Panc1 (cell line): Measurements from ENCODE around the gene FMN2. TPM values are rescaled to one million over a fixed set of nuclear protein-coding genes. Genes with fewer than 3 reads are reported as not detected.

Experiments used
- ATAC-seq: fragments of 200-7000 bp; cut with Tn5 transposase; 2 replicates; pipeline ENCODE4 v1.9.1; 2020; ENCODE audit warnings: mild to moderate bottlenecking, moderate library complexity
- BruUV-seq: library from RNA; stranded (reverse); fragments of 400-500 nt; replicated peaks from 2 replicates; lab custom pipeline; 2021; lab: Mats Ljungman, UMichigan
- CTCF ChIA-PET: fragments of 300-600 bp; sonication (Branson Sonifier 250); formaldehyde crosslinking; loops from one replicate; lab custom pipeline; 2022; ENCODE audit warnings: antibody characterized with exemption; lab: Charles Lee
- POLR2A ChIA-PET: fragments of 300-600 bp; sonication (Branson Sonifier 250); formaldehyde crosslinking; loops from one replicate; lab custom pipeline; 2022; ENCODE audit warnings: antibody characterized with exemption; lab: Charles Lee
- DNase-seq: peaks from one replicate; pipeline ENCODE4 v3.0.0-alpha.2; 2010; ENCODE audit warnings: low read depth, low spot score
- H3K27ac ChIP-seq: 2 replicates; pipeline ENCODE4 v1.5.1; 2011; ENCODE audit warnings: mild to moderate bottlenecking, low read length, inconsistent platforms
- H3K27me3 ChIP-seq: fragments of 200-500 bp; sonication (Bioruptor generic); 2 replicates; pipeline ENCODE4 v1.6.0; 2014; ENCODE audit warnings: low read length, inconsistent platforms; ENCODE audit not compliant: control insufficient read depth, insufficient read depth
- H3K36me3 ChIP-seq: fragments of 200-500 bp; sonication (Bioruptor generic); 2 replicates; pipeline ENCODE4 v1.5.1; 2014; ENCODE audit warnings: inconsistent platforms, mild to moderate bottlenecking, low read length, moderate library complexity; ENCODE audit not compliant: control insufficient read depth, insufficient read depth
- H3K4me1 ChIP-seq: 2 replicates; pipeline ENCODE4 v1.5.1; 2011; ENCODE audit warnings: inconsistent platforms, mild to moderate bottlenecking, low read length, moderate library complexity; ENCODE audit not compliant: control insufficient read depth, insufficient read depth
- H3K4me3 ChIP-seq, 2 experiments: 2 replicates each; pipeline ENCODE4 v1.5.1; 2011 to 2012; ENCODE audit warnings: low read depth in 2 of 2, low read length in 2 of 2, mild to moderate bottlenecking in 2 of 2, inconsistent platforms in 1 of 2, moderate library complexity in 1 of 2
- H3K9me3 ChIP-seq: fragments of 200-500 bp; sonication (Bioruptor generic); 2 replicates; pipeline ENCODE4 v1.5.1; 2014; ENCODE audit warnings: low read depth, mild to moderate bottlenecking, inconsistent platforms, low read length, moderate library complexity; ENCODE audit not compliant: control insufficient read depth, insufficient read depth
- POLR2AphosphoS5 ChIP-seq: IDR thresholded peaks from 2 replicates; pipeline ENCODE4 v1.6.1; 2012; ENCODE audit warnings: mild to moderate bottlenecking, low read depth, low read length, moderate library complexity
- REST ChIP-seq, 2 experiments: IDR thresholded peaks; 2 replicates each; pipeline ENCODE4 v1.6.1; 2011 to 2012; ENCODE audit warnings: low read depth in 2 of 2, control low read depth in 1 of 2, low read length in 1 of 2, mild to moderate bottlenecking in 1 of 2, moderate library complexity in 1 of 2; ENCODE audit not compliant: insufficient read depth in 1 of 2
- SIN3A ChIP-seq: IDR thresholded peaks from 2 replicates; pipeline ENCODE4 v1.6.1; 2012; ENCODE audit warnings: low read depth, mild to moderate bottlenecking, low read length, moderate library complexity, borderline replicate concordance; ENCODE audit not compliant: insufficient read depth
- TCF7L2 ChIP-seq: IDR thresholded peaks from 2 replicates; pipeline ENCODE4 v1.6.1; 2011; ENCODE audit warnings: mild to moderate bottlenecking, low read depth, low read length, inconsistent platforms
- in situ Hi-C: cut with HindIII; loops from 2 replicates; pipeline ENCODE4 v1.10.0; 2016; ENCODE audit warnings: low sequenced_read_pairs, low pct_unique_long_range_greater_than_20kb
- intact Hi-C: fragments of 100-400 bp; cut with micrococcal nuclease; formaldehyde crosslinking; loops from one replicate; pipeline ENCODE4 v1.10.0; 2022; ENCODE audit not compliant: unreplicated experiment
- total RNA-seq: library from RNA; stranded (reverse); gene quantifications from one replicate; pipeline ENCODE4 v1.2.1, GENCODE V29; 2021; ENCODE audit not compliant: unreplicated experiment
- TF ChIP-seq, protein P1 (sequence below): fragments of 450-650 bp; IDR thresholded peaks from 2 replicates; pipeline ENCODE4 v1.5.1; 2017; ENCODE audit warnings: mild to moderate bottlenecking

FMN2 gene
- total RNA-seq, 1 experiment from 2014 or later: 1.9 TPM

GRCh38 chr1:240329443-240329842 is 237.8 kb downstream of the FMN2 start:
- in situ Hi-C loops (no loop called here), intact Hi-C loops (no loop called here)
- H3K27me3 ChIP-seq: no peaks in the 10 kb centered on the region
- BruUV-seq: no TSS peak
- H3K4me1 ChIP-seq: no peaks in the 10 kb centered on the region
- no peaks in the 10 kb centered on the region for H3K9me3 ChIP-seq
- no peak overlapping the region for H3K27ac ChIP-seq
- no peak for DNase-seq
- ChIA-PET POLR2A (no interaction called here), CTCF (no interaction called here)
- no peak overlapping the region for H3K4me3 ChIP-seq
- TF ChIP-seq, protein P1, sequence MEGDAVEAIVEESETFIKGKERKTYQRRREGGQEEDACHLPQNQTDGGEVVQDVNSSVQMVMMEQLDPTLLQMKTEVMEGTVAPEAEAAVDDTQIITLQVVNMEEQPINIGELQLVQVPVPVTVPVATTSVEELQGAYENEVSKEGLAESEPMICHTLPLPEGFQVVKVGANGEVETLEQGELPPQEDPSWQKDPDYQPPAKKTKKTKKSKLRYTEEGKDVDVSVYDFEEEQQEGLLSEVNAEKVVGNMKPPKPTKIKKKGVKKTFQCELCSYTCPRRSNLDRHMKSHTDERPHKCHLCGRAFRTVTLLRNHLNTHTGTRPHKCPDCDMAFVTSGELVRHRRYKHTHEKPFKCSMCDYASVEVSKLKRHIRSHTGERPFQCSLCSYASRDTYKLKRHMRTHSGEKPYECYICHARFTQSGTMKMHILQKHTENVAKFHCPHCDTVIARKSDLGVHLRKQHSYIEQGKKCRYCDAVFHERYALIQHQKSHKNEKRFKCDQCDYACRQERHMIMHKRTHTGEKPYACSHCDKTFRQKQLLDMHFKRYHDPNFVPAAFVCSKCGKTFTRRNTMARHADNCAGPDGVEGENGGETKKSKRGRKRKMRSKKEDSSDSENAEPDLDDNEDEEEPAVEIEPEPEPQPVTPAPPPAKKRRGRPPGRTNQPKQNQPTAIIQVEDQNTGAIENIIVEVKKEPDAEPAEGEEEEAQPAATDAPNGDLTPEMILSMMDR: no peak
- TF ChIP-seq POLR2AphosphoS5 (no peak), REST (IDR thresholded peaks at IDR 0.05; ENCODE audit: insufficient read depth in 1 of 2, low read depth in 2 of 2, low read length in 1 of 2) (no peak), TCF7L2 (no peak), SIN3A (no peak)
- H3K36me3 ChIP-seq: no peaks in the 10 kb centered on the region
- no peak for ATAC-seq

GRCh38 chr1:240332672-240333071 is 241.0 kb downstream of the FMN2 start:
- Histone ChIP-seq H3K36me3 (no peaks in the 10 kb centered on the region), H3K27ac (no peak overlapping the region), H3K9me3 (no peaks in the 10 kb centered on the region), H3K27me3 (no peaks in the 10 kb centered on the region), H3K4me1 (no peaks in the 10 kb centered on the region), H3K4me3 (no peak overlapping the region)
- no peak for DNase-seq
- intact Hi-C loops: no loop called here
- ATAC-seq: no peak
- TF ChIP-seq TCF7L2 (no peak), POLR2AphosphoS5 (no peak)
- TF ChIP-seq, protein P1: no peak
- CTCF ChIA-PET: no interaction called here
- POLR2A ChIA-PET: no interaction called here
- in situ Hi-C loops: no loop called here
- no TSS peak for BruUV-seq
